IPS DF 4.7 (cell line): ENCODE measurements around the gene ELMOD3.

Experiments used
- DNase-seq: peaks from one replicate; pipeline ENCODE4 v3.0.0-alpha.2; 2013; ENCODE audit warnings: low spot score; ENCODE audit errors: extremely low read depth

ELMOD3 gene

DNA sequence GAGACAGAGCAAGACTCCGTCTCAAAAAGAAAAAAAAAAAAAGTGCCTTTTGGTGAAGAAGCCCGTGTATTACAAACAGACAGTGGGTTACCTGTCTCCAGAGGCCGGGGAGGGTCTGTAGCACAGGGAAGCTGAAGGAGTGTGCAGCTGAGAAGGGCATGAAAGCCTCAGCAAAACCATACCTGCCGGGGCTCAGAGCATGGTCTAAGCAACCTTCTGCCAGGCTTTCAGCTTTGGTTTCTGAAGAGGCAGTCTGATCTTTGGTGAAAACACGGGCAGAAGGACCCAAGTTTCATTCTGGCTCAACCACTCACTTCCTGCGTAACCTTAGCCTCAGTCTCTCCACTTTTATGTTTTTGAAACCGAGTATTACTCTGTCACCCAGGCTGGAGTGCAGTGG is 85.4 kb downstream of the ELMOD3 start:
- no peak for DNase-seq

DNA sequence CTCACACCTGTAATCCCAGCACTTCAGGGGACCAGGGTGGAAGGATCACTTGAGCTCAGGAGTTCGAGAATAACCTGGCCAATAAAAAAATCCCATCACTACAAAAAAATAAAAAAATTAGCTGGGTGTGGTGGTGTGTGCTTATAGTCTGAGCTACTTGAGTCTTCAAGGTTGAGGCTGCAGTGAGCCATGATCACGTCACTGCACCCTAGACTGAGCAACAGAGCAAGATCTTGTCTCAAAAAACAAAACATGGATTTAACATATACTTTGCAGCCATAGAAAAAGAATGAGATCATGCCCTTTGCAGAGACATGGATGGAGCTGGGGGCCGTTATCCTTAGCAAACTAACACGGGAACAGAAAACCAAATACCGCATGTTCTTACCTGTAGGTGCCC is 86.2 kb downstream of the ELMOD3 start:
- no peak for DNase-seq
